B cell (primary cell): ENCODE results near the gene SIPA1.

Experiments used
- EZH2 ChIP-seq: IDR thresholded peaks from 2 replicates; pipeline ENCODE4 v1.6.1; 2012; ENCODE audit warnings: borderline replicate concordance, low read depth, mild to moderate bottlenecking, moderate library complexity, low read length; ENCODE audit not compliant: insufficient read depth, poor library complexity, severe bottlenecking
- TF ChIP-seq, protein P1 (sequence below): fragments of 200-600 bp; IDR thresholded peaks from one replicate; pipeline ENCODE4 v1.8.0; 2022; ENCODE audit warnings: antibody characterized with exemption, mild to moderate bottlenecking

DNA sequence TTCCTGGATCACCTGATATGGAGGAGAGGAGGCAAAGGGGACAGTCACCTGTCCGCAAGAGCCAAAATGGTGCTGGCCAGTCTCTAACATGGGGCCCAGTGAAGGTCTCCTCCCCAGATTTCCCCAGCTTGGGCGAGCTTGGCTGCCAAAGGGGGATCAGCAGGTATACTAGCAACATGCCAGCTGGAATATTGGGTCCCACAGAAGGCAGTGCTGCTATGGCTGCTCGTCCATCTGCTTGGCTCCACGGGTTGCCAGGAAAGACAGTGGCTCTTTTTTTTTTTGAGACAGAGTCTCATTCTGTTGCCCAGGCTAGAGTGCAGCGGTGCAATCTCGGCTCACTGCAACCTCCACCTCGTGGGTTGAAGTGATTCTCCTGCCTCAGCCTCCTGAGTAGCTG lies 61.4 kb downstream of the SIPA1 start:
- TF ChIP-seq EZH2 = no peak
- TF ChIP-seq, protein P1, sequence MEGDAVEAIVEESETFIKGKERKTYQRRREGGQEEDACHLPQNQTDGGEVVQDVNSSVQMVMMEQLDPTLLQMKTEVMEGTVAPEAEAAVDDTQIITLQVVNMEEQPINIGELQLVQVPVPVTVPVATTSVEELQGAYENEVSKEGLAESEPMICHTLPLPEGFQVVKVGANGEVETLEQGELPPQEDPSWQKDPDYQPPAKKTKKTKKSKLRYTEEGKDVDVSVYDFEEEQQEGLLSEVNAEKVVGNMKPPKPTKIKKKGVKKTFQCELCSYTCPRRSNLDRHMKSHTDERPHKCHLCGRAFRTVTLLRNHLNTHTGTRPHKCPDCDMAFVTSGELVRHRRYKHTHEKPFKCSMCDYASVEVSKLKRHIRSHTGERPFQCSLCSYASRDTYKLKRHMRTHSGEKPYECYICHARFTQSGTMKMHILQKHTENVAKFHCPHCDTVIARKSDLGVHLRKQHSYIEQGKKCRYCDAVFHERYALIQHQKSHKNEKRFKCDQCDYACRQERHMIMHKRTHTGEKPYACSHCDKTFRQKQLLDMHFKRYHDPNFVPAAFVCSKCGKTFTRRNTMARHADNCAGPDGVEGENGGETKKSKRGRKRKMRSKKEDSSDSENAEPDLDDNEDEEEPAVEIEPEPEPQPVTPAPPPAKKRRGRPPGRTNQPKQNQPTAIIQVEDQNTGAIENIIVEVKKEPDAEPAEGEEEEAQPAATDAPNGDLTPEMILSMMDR = no peak
